Forelimb muscle (tissue), 1 donor: ENCODE results near the gene CNTNAP5. TPM values are rescaled to one million over a fixed set of nuclear protein-coding genes. Genes with fewer than 3 reads are reported as not detected.

Experiments
- DNase-seq: peaks from one replicate; pipeline ENCODE4 v3.0.0-alpha.2; 2013; ENCODE audit warnings: low read depth
- polyA plus RNA-seq: library from polyadenylated mRNA; unstranded; fragments of 120-200 nt; gene quantifications from one replicate; pipeline ENCODE4 v1.2.1, GENCODE V29; 2013; ENCODE audit not compliant: insufficient read length

Gene CNTNAP5
- polyA plus RNA-seq, 1 donor: 0.03 TPM

- no peak for DNase-seq
Measured at GRCh38 chr2:124610141-124610540, 585.1 kb downstream of the CNTNAP5 start.

GRCh38 chr2:124610866-124611265, 585.8 kb downstream of the CNTNAP5 start:
- DNase-seq: no peak

- DNase-seq: no peak
Measured at GRCh38 chr2:124623560-124623959, 598.5 kb downstream of the CNTNAP5 start.

GRCh38 chr2:124625561-124625960, 600.5 kb downstream of the CNTNAP5 start:
- DNase-seq: no peak

- no peak for DNase-seq
Measured at GRCh38 chr2:124626993-124627392, 601.9 kb downstream of the CNTNAP5 start.

- DNase-seq: no peak
Measured at GRCh38 chr2:124633812-124634211, 608.7 kb downstream of the CNTNAP5 start.

- no peak for DNase-seq
Measured at GRCh38 chr2:124639524-124639923, 614.4 kb downstream of the CNTNAP5 start.

GRCh38 chr2:124640221-124640750, 615.2 kb downstream of the CNTNAP5 start:
- DNase-seq: no peak

- DNase-seq: no peak
Measured at GRCh38 chr2:124646166-124646815, 621.2 kb downstream of the CNTNAP5 start.

GRCh38 chr2:124647245-124647644, 622.2 kb downstream of the CNTNAP5 start:
- no peak for DNase-seq

- DNase-seq: no peak
Measured at GRCh38 chr2:124647663-124648062, 622.6 kb downstream of the CNTNAP5 start.

- DNase-seq: no peak
Measured at GRCh38 chr2:124649001-124649400, 623.9 kb downstream of the CNTNAP5 start.

GRCh38 chr2:124652099-124652498, 627.0 kb downstream of the CNTNAP5 start:
- DNase-seq: no peak

GRCh38 chr2:124658373-124658772, 633.3 kb downstream of the CNTNAP5 start:
- no peak for DNase-seq

GRCh38 chr2:124661558-124661957, 636.5 kb downstream of the CNTNAP5 start:
- DNase-seq: no peak

- DNase-seq: no peak
Measured at GRCh38 chr2:124662946-124663644, 638.0 kb downstream of the CNTNAP5 start.

- DNase-seq: no peak
Measured at GRCh38 chr2:124663645-124663997, 638.5 kb downstream of the CNTNAP5 start.

GRCh38 chr2:124664363-124664762, 639.3 kb downstream of the CNTNAP5 start:
- no peak for DNase-seq

GRCh38 chr2:124666976-124667375, 641.9 kb downstream of the CNTNAP5 start:
- DNase-seq: no peak

- DNase-seq: no peak
Measured at GRCh38 chr2:124668161-124668560, 643.1 kb downstream of the CNTNAP5 start.

- no peak for DNase-seq
Measured at GRCh38 chr2:124670187-124670586, 645.1 kb downstream of the CNTNAP5 start.

GRCh38 chr2:124678043-124678442, 653.0 kb downstream of the CNTNAP5 start:
- no peak for DNase-seq
